ENCODE results near the gene NOD1.

Gene NOD1

DNA sequence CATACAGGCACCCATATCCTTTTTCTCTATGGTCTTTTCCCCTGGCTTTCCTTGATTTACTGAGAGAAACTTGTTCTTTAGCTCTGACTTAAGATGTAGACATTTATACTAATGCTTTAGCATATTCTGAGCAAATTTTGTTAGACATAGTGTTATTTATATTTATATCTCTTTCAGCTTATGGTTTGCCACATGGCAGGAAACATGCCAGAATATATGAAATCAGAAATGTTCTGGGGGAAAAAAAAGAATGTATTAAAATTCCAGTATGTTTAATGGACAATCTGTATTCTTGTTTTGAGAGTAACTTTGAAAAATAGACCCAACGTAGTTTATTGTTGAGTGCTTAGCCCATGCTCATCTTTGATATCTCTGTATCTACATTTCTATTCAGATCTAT, 36.2 kb upstream of the NOD1 start:
- Histone ChIP-seq H3K4me3 (ENCODE audit: low read depth, low read length) (no peak overlapping the region), H3K36me3 (ENCODE audit: control insufficient read depth in 2 of 2, insufficient read depth in 1 of 2, low read length in 2 of 2) (no peaks in the 10 kb centered on the region), H3K9me3 (ENCODE audit: control insufficient read depth, insufficient read depth, low read depth, low read length) (no peaks in the 10 kb centered on the region), H3K4me1 (ENCODE audit: control insufficient read depth, insufficient read depth, low read length) (peaks cover 4% of the 10 kb centered on the region; the same call in 1 of the 2 replicates), H3K27ac (ENCODE audit: extremely low read depth, low read depth, low read length) (no peak overlapping the region)
- ChIA-PET CTCF (no interaction called here), POLR2A (no interaction called here)
- TF ChIP-seq ZNF23 (tag by site-specific recombination; IDR thresholded peaks at IDR 0.05; ENCODE audit: borderline replicate concordance) = no peak
- TF ChIP-seq ZNF76 (tag by site-specific recombination; IDR thresholded peaks at IDR 0.05; ENCODE audit: borderline replicate concordance, low read depth) = no peak
- no peak for TF ChIP-seq ZNF792 (tag by site-specific recombination; IDR thresholded peaks at IDR 0.05)
- TF ChIP-seq ZNF174 (tag by site-specific recombination; IDR thresholded peaks at IDR 0.05) = no peak
- TF ChIP-seq, protein P1, sequence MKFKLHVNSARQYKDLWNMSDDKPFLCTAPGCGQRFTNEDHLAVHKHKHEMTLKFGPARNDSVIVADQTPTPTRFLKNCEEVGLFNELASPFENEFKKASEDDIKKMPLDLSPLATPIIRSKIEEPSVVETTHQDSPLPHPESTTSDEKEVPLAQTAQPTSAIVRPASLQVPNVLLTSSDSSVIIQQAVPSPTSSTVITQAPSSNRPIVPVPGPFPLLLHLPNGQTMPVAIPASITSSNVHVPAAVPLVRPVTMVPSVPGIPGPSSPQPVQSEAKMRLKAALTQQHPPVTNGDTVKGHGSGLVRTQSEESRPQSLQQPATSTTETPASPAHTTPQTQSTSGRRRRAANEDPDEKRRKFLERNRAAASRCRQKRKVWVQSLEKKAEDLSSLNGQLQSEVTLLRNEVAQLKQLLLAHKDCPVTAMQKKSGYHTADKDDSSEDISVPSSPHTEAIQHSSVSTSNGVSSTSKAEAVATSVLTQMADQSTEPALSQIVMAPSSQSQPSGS (tag by site-specific recombination; IDR thresholded peaks at IDR 0.05; ENCODE audit: low read depth) = no peak
- no peak for TF ChIP-seq SETDB1 (IDR thresholded peaks at IDR 0.05; ENCODE audit: insufficient read length, low read length)
- no peak for TF ChIP-seq ZNF274 (IDR thresholded peaks at IDR 0.05; ENCODE audit: low read length)
- TF ChIP-seq ZNF274 (tag by site-specific recombination; IDR thresholded peaks at IDR 0.05; ENCODE audit: borderline replicate concordance) = no peak
- TF ChIP-seq, protein P2, sequence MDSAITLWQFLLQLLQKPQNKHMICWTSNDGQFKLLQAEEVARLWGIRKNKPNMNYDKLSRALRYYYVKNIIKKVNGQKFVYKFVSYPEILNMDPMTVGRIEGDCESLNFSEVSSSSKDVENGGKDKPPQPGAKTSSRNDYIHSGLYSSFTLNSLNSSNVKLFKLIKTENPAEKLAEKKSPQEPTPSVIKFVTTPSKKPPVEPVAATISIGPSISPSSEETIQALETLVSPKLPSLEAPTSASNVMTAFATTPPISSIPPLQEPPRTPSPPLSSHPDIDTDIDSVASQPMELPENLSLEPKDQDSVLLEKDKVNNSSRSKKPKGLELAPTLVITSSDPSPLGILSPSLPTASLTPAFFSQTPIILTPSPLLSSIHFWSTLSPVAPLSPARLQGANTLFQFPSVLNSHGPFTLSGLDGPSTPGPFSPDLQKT (IDR thresholded peaks at IDR 0.05; ENCODE audit: borderline replicate concordance, low read depth, low read length) = no peak
- TF ChIP-seq MEIS1 (CRISPR knock-in tag; IDR thresholded peaks at IDR 0.05; ENCODE audit: borderline replicate concordance) = no peak
- TF ChIP-seq, protein P3, sequence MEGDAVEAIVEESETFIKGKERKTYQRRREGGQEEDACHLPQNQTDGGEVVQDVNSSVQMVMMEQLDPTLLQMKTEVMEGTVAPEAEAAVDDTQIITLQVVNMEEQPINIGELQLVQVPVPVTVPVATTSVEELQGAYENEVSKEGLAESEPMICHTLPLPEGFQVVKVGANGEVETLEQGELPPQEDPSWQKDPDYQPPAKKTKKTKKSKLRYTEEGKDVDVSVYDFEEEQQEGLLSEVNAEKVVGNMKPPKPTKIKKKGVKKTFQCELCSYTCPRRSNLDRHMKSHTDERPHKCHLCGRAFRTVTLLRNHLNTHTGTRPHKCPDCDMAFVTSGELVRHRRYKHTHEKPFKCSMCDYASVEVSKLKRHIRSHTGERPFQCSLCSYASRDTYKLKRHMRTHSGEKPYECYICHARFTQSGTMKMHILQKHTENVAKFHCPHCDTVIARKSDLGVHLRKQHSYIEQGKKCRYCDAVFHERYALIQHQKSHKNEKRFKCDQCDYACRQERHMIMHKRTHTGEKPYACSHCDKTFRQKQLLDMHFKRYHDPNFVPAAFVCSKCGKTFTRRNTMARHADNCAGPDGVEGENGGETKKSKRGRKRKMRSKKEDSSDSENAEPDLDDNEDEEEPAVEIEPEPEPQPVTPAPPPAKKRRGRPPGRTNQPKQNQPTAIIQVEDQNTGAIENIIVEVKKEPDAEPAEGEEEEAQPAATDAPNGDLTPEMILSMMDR (tag by site-specific recombination; IDR thresholded peaks at IDR 0.05) = no peak
- TF ChIP-seq, protein P4, sequence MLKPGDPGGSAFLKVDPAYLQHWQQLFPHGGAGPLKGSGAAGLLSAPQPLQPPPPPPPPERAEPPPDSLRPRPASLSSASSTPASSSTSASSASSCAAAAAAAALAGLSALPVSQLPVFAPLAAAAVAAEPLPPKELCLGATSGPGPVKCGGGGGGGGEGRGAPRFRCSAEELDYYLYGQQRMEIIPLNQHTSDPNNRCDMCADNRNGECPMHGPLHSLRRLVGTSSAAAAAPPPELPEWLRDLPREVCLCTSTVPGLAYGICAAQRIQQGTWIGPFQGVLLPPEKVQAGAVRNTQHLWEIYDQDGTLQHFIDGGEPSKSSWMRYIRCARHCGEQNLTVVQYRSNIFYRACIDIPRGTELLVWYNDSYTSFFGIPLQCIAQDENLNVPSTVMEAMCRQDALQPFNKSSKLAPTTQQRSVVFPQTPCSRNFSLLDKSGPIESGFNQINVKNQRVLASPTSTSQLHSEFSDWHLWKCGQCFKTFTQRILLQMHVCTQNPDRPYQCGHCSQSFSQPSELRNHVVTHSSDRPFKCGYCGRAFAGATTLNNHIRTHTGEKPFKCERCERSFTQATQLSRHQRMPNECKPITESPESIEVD (tag by site-specific recombination; IDR thresholded peaks at IDR 0.05) = no peak
- TF ChIP-seq, protein P5, sequence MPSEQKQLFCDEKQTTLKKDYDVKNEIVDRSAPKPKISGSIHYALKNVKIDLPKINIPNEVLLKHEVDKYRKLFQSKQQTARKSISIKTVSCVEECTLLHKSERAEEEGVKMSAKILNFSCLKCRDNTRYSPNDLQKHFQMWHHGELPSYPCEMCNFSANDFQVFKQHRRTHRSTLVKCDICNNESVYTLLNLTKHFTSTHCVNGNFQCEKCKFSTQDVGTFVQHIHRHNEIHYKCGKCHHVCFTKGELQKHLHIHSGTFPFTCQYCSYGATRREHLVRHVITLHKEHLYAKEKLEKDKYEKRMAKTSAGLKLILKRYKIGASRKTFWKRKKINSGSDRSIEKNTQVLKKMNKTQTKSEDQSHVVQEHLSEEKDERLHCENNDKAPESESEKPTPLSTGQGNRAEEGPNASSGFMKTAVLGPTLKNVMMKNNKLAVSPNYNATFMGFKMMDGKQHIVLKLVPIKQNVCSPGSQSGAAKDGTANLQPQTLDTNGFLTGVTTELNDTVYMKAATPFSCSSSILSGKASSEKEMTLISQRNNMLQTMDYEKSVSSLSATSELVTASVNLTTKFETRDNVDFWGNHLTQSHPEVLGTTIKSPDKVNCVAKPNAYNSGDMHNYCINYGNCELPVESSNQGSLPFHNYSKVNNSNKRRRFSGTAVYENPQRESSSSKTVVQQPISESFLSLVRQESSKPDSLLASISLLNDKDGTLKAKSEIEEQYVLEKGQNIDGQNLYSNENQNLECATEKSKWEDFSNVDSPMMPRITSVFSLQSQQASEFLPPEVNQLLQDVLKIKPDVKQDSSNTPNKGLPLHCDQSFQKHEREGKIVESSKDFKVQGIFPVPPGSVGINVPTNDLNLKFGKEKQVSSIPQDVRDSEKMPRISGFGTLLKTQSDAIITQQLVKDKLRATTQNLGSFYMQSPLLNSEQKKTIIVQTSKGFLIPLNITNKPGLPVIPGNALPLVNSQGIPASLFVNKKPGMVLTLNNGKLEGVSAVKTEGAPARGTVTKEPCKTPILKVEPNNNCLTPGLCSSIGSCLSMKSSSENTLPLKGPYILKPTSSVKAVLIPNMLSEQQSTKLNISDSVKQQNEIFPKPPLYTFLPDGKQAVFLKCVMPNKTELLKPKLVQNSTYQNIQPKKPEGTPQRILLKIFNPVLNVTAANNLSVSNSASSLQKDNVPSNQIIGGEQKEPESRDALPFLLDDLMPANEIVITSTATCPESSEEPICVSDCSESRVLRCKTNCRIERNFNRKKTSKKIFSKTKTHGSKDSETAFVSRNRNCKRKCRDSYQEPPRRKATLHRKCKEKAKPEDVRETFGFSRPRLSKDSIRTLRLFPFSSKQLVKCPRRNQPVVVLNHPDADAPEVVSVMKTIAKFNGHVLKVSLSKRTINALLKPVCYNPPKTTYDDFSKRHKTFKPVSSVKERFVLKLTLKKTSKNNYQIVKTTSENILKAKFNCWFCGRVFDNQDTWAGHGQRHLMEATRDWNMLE (tag by site-specific recombination; conservative IDR thresholded peaks at IDR 0.05; ENCODE audit: low read depth) = no peak
- TF ChIP-seq ZNF830 (tag by site-specific recombination; IDR thresholded peaks at IDR 0.05; ENCODE audit: low read depth) = no peak
- TF ChIP-seq ZNF558 (tag by site-specific recombination; IDR thresholded peaks at IDR 0.05) = no peak
- TF ChIP-seq, protein P6, sequence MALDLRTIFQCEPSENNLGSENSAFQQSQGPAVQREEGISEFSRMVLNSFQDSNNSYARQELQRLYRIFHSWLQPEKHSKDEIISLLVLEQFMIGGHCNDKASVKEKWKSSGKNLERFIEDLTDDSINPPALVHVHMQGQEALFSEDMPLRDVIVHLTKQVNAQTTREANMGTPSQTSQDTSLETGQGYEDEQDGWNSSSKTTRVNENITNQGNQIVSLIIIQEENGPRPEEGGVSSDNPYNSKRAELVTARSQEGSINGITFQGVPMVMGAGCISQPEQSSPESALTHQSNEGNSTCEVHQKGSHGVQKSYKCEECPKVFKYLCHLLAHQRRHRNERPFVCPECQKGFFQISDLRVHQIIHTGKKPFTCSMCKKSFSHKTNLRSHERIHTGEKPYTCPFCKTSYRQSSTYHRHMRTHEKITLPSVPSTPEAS (tag by site-specific recombination; IDR thresholded peaks at IDR 0.05) = no peak
- no peak for TF ChIP-seq ZNF843 (tag by site-specific recombination; IDR thresholded peaks at IDR 0.05)
- no peak for TF ChIP-seq BCL11B (tag by site-specific recombination; IDR thresholded peaks at IDR 0.05; ENCODE audit: low read depth)
- TF ChIP-seq, protein P7, sequence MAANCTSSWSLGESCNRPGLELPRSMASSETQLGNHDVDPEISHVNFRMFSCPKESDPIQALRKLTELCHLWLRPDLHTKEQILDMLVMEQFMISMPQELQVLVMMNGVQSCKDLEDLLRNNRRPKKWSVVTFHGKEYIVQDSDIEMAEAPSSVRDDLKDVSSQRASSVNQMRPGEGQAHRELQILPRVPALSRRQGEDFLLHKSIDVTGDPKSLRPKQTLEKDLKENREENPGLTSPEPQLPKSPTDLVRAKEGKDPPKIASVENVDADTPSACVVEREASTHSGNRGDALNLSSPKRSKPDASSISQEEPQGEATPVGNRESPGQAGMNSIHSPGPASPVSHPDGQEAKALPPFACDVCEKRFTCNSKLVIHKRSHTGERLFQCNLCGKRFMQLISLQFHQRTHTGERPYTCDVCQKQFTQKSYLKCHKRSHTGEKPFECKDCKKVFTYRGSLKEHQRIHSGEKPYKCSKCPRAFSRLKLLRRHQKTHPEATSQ (tag by site-specific recombination; IDR thresholded peaks at IDR 0.05) = no peak
- TF ChIP-seq ZNF394 (tag by site-specific recombination; IDR thresholded peaks at IDR 0.05; ENCODE audit: borderline replicate concordance) = no peak
- TF ChIP-seq ZNF660 (tag by site-specific recombination; IDR thresholded peaks at IDR 0.05) = no peak

Measured in HEK293 (cell line).